GM18519 (cell line): Measurements from ENCODE around the gene ZNF428.
"Not testable (repeated sequence)": the region's sequence is repeated elsewhere in the genome, so short reads cannot be mapped to it uniquely, and the experiment has no call there.

Experiments used
- ATAC-seq: cut with Tn5 transposase; IDR thresholded peaks from one replicate; pipeline ENCODE4 v1.9.1; 2021; ENCODE audit warnings: mild to moderate bottlenecking, moderate library complexity; ENCODE audit not compliant: unreplicated experiment, low FRiP score

The ZNF428 gene

GRCh38 chr19:43619262-43620060 is at the start of gene ZNF428:
ZNF428 (minus strand) TSS chr19:43619629; CDS start chr19:43614304, 5,325 bp downstream.
- ATAC-seq: peak; percentile 61

DNA sequence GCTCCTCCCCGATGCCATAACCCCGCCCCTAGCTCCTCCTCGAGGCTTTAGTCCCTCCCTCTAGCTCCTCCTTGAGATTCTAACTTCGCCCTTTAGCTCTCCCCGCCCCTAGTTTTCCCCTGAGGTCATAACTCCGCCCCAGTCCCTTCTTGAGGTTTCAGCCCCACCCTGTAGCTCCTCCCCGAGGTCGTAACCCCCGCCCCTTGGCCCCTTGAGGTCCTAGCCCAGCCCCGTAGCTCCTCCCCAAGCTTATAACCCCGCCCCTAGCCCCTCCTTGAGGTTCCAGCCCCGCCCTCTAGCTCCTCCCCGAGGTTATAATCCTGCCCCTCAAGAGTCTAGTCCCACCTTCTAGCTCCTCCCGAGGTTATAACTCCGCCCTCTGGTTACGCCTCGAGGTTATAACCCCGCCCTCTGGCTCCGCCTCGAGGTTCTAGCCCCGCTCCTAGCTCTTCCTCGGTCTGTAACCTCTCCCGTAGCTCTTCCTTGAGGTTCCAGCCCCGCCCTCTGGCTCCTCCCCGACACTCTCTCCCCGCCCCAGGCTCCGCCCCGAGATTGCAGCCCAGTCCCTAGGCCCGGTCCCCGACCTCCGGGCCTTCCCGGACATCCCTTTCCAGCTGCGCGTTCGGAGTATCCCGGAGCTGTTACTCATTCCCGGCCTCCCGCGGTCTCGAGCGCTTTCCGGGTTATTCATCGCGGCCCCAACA is 49.1 kb upstream of the ZNF428 start:
- peak; percentile 86 for ATAC-seq

DNA sequence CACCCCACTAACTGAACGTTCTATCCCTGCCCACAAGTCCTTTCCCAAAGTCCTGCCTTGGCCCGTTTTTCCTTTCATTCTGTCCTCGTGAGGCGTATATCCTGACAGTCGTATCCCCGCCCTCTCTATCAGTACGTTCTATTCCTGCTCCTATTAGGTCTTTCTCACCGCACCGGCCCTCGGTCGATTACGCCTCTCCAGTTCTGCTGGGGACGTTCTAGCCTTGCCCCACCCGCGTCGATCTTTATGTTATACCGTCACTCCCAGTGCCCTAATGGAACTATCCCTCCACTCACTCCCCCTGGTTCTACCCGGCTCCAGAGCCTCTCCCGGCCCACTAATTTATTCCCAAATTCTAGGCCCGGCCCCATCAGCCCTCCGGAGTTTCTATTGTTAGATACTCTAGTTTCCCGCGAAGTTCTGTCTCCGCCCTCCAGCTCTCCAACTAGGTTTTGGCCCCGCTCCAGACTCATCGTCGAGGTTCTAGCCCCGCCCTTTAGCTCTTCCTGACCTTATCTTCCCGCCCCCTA is 48.5 kb upstream of the ZNF428 start:
- no peak for ATAC-seq

DNA sequence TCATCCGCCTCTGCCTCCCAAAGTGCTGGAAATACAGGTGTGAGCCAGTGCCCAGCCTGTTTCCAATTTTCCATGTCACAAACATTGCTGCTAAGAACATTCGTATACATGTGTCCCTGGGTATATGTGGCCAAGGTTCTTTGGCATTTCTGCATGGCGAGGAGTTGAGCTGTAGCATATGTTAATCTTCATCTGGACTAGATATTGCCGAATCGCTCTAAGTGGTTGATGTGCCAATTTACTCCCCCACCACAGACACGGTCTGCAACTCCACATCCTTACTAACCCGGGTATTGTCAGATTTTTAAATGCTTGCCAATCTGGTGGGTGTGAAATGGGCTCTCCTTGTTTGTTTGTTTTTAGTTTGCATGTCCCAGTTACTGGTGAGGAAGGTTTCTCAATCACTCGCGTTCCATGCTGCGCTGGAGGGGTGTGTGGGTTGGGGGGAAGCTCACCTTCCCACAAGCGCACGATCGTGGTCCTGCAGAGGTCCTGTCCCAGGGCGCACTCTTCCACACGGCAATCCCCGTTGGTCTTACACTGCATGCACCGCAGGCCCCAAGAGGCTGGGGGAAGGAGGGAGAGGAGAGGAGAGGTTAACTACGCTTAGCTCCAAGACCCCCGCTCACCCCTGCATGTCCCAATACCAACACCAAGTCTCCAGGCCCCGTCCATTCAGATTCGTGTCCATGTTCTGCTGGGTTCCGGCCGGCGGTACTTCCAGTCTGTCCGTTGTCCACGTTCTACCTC is 47.9 kb upstream of the ZNF428 start:
- ATAC-seq: no peak

DNA sequence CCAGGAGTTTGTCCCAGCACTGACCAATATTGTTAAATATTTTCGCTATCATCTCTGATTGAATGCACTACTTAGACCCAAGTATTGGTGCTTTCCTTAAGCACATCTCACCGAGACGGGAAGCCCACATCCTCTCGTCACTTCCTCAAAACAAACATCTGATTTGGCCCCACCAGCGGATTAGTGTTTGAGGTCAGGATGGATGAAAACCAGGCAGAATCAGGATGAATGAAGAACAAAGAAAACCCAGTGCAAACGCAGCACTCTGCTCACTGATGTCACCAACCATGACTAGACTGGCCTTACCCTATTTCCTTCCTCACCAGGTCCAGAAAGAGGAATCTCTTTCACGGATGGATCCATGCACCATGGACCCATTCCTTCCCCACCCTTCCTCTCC is 44.6 kb upstream of the ZNF428 start:
- no peak for ATAC-seq

DNA sequence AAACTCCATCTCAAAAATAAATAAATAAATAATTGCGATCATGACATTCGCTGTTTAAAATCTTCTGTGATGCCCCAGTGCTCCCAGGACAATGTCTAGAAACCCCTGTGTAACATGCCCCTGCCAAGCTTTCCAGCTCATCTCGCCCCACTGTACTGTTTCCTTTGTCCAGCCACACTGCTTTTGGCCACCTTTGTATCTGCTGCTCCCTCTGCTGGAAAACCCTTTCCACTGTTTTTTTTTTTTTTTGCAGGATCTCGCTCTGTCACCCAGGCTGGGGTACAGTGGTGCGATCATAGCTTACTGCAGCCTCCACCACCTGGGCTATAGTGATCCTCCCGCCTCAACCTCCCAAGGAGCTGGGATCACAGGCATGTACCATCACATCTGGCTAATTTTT is 43.1 kb upstream of the ZNF428 start:
- ATAC-seq: no peak

- ATAC-seq: no peak
Observed at GRCh38 chr19:43660971-43661360, 41.5 kb upstream of the ZNF428 start.

- ATAC-seq: no peak
Observed at GRCh38 chr19:43660301-43660970, 41.0 kb upstream of the ZNF428 start.

DNA sequence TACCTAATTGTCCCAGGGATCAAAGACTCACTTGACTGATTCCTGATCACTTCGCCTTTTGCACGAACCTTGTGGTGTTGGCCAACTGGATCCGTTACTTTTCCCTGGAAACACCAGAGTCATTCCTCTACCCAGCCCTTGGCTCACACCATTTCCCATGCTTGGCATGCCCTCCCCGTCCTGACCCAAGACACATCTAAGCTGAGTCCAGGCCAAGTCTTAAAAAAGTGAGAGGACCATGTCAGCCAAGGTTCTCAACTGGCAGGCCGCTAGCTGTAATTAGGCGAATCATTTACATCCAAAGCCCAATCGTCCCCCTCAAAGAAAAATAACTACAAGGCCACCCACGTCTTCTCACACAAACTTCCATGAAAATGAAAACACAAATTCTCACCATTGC is 39.1 kb upstream of the ZNF428 start:
- no peak for ATAC-seq

DNA sequence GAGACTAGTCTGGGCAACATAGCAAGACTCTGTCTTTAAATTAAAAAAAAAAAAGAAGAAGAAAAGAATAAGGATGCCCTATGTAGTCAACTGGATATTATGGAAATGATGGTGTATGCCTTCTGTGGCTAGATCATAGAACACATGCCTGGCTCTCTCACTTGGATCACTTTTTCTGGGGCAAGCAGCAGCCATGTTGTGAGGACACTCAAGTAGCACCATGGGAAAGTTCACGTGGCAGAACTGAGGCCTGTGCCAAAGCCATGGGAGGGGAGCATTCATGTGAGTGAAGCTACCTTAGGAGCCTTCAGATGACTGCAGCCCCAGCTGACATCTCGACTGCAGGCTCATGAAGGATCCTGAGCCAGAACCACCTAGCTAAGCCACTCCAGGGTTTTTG is 38.6 kb upstream of the ZNF428 start:
- no peak for ATAC-seq

DNA sequence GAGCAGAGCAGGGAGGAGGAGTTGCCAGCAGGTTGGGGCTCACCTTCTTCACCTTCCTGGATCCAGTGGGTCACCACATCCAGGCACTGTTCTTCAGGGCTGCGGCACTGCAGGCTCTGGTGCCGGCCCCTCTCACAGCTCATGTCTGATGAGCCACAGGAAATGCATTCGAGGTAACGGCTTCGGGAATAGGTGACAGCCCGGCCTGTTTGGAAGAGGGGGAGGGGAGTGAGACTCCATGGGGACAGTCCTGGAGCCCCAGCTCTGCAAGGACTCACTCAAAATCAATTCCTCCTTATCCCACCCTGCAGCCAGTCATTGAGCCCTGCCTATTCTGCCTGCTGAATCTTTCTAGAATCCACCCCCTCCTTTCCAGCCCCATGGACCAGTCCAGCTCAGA is 37.0 kb upstream of the ZNF428 start:
- no peak for ATAC-seq

GRCh38 chr19:43652546-43652874 is 33.1 kb upstream of the ZNF428 start:
- ATAC-seq: no peak

DNA sequence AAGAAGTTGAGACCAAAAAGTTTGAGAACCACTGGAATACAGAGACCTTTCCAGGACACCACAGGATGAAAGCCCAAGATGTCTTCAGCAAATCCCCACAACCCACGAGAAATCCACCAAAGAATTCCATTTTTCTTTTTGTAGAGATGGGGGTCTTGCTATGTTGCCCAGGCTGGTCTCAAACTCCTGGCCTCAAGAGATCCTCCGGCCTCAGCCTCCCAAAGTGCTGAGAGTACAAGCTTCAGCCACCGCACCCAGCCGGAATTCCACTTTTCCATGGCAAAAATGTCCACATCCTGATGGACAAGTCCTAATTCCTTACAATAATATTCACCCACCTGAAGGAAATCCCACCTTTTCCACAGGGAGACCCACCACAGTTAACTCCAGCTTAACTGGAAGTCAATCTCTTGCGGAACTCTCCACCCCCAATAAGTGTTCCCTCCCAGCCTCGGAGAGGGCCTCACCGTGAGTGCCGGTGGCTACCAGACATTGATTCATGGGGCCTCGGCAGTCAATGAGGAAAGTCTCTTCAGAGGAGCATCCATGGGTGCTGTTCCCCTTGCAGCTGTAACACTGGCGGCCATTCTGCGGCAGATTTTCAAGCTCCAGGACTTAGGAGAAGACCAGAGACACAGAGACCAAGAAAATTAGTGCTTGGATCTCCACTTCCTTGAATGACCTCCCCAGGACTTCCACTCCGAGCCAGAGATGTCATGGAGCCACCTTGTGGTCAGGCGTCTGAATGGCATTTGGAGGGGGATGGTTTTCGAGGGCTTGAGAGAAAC is 32.5 kb upstream of the ZNF428 start:
- ATAC-seq: no peak

- ATAC-seq: not testable (repeated sequence)
Observed at GRCh38 chr19:43650276-43650675, 30.8 kb upstream of the ZNF428 start.

DNA sequence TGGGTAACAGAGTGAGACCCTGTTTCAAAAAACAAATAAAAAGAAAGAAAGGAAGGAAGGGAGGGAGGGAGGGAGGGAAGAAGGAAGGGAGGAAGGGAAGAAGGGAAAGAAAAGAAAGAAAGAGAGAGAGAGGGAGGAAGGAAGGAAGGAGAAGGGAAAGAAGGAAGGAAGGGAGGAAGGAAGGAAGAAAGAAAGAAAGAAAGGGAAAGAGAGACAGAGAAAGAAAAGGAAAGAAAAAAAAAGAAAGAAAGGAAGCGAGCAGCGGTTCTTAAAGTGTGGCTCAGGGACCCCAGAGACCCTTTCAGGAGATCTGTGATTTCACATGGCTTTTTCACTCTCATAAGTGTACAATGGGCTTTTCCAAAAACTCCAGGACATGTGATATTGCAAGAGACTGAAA is 30.1 kb upstream of the ZNF428 start:
- no peak for ATAC-seq

DNA sequence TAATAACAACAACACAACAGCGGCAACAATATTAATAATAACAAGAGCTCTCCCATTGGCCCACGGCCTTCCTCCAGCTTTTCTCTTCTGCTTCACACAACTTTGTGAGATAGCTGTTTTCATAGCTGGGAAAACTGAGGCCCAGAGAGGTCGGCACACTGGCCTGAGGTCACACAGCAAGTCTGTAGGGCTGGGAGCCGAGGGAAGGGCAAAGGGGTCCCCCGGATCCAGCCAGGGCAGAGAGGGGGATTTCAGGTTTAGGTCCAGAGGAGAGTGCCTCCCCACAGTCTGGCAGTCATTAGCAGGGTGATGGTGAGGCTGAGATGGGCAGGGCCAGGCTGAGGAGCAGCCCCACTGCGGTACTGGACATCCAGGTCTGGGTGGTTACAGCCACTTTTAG is 29.2 kb upstream of the ZNF428 start:
- ATAC-seq: no peak

- ATAC-seq: no peak
Observed at GRCh38 chr19:43644181-43644580, 24.8 kb upstream of the ZNF428 start.

DNA sequence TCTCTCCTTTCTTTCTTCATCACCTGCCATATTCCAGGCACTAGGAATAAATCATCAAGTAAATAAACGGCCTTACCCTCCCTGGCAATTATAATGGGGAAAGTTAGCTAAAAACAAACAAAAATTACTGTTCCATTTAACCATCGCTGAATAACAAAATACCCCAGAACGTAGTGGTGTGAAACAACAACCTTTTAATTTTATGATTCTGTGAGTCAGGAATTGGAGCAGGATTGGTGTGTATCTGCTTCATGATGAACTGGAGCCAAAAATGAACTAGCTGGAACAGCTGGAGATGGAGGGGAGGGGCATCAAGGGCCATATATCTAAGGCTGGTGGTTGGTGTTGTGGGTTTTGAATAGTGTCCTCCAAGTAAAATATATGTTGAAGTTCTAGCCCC is 23.9 kb upstream of the ZNF428 start:
- ATAC-seq: no peak

- ATAC-seq: no peak
Observed at GRCh38 chr19:43642531-43642930, 23.1 kb upstream of the ZNF428 start.

GRCh38 chr19:43641333-43641732 is 21.9 kb upstream of the ZNF428 start:
- no peak for ATAC-seq
